GM12801 (cell line): ENCODE data around the gene DYNC2I2.

ENCODE experiments used
- TF ChIP-seq, protein P1 (sequence below): IDR thresholded peaks from one replicate; pipeline ENCODE4 v1.5.1; 2011; ENCODE audit warnings: control low read depth; ENCODE audit not compliant: insufficient read length; ENCODE audit errors: extremely low read depth

The DYNC2I2 gene

DNA sequence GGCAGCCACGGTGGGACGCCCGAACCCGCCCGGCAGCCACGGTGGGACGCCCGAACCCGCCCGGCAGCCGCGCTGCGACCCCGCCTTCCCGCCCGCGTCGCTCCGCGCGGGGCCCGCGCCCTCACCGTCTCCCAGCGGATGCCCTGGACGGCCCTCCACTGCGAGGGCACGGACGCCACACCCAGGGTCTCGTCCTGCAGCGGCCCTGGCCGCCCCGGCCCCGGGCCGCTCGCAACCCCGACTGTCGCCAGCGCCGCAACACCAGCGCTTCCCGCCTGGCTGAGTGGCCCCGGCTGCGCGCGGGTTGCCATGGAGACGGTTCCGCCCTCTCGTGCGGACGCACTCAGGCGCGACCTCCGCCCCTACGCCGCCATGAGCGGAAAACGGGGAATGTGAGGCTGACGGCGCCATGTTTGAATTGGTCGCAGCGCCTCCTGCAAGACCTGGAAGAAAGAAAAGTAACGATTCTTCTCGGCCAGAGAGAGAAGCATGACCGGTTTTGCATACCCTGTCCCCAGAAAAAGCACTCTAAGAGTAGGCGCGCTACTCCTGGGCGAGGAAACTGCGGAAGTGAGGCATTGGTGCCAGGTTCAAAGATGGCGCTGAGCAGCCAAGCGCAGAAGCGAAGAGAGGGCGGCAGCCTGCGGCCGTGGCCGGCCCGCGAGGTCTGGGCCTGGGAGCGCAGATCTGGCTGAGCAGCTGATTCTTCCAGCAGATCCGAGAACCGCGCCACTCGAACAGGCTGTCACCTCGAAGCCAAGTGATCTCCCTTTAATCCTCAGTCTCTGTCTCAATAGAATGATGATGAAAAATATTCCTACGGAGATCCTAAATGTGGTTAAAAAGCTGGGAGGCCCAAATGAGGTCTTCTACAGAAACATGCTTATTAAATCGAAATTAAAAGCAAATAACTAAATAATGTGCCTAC is at the start of gene DYNC2I2:
DYNC2I2 (minus strand) TSS at position 432 of the 928 bp plus-strand sequence; CDS start at position 311, 121 bp downstream.
- TF ChIP-seq, protein P1, sequence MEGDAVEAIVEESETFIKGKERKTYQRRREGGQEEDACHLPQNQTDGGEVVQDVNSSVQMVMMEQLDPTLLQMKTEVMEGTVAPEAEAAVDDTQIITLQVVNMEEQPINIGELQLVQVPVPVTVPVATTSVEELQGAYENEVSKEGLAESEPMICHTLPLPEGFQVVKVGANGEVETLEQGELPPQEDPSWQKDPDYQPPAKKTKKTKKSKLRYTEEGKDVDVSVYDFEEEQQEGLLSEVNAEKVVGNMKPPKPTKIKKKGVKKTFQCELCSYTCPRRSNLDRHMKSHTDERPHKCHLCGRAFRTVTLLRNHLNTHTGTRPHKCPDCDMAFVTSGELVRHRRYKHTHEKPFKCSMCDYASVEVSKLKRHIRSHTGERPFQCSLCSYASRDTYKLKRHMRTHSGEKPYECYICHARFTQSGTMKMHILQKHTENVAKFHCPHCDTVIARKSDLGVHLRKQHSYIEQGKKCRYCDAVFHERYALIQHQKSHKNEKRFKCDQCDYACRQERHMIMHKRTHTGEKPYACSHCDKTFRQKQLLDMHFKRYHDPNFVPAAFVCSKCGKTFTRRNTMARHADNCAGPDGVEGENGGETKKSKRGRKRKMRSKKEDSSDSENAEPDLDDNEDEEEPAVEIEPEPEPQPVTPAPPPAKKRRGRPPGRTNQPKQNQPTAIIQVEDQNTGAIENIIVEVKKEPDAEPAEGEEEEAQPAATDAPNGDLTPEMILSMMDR: no peak

DNA sequence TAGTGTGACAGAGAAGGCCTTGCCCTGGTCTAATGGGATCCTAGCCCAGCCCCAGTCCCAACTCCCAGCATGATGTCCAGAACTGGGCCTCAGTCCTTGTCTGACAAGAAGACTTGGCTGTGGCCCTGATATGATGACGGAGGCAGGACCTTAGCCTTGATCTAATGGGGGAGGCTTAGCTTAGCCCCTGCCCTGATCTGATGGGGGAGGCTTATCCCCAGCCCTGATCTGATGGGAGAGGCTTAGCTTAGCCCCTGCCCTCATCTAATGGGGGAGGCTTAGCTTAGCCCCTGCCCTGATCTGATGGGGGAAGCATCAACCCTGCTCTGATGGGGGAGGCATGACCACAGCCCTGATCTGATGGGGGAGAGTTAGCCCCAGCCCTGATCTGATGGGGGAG is 49.4 kb upstream of the DYNC2I2 start:
- TF ChIP-seq, protein P1: no peak

DNA sequence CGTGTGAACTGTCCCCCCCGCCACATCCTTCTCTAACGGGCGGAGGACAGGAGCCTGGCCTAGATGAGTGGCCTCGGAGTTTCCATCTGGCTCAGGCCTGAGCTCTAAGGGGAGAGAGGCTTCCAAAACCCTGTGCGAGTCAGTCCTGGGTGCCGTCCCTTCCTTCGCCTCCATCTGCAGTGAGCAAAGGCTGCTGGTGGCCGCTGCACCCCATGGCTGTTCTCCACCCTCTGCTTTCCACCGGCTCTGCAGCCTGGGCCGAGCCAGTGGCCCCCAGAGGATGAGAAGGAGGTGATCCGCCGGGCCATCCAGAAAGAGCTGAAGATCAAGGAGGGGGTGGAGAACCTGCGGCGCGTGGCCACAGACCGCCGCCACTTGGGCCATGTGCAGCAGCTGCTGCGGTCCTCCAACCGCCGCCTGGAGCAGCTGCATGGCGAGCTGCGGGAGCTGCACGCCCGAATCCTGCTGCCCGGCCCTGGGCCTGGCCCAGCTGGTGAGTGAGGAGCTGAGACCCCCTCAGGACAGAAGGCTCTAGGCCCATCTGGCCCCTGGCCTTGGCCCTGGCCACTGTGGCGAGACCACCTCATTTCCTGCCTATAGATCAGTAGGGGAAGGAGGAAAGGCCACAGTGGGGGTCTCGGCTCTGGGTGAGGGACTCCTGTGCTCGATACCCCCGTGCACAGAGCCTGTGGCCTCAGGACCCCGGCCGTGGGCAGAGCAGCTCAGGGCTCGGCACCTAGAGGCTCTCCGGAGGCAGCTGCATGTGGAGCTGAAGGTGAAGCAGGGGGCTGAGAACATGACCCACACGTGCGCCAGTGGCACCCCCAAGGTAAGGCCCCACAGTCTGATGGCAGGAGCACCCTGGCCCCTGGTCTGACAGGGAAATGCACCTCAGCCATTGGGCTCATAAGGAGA is 48.7 kb upstream of the DYNC2I2 start:
- TF ChIP-seq, protein P1: no peak

DNA sequence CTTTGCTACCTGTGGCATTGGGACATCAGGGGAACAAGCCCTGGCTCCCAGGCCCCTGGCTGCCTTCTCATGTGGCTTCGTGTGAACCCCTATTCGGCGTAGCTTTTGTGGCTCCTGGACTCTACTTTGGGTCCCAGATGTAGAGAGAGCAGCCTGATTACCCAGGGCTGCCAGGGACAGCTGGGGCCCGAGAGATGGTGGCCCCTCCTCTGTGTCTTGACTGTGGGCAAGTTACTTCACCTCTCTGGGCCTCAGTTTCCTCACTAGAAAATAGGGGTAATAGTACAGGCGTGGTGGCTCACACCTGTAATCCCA is 47.7 kb upstream of the DYNC2I2 start:
- TF ChIP-seq, protein P1: no peak

DNA sequence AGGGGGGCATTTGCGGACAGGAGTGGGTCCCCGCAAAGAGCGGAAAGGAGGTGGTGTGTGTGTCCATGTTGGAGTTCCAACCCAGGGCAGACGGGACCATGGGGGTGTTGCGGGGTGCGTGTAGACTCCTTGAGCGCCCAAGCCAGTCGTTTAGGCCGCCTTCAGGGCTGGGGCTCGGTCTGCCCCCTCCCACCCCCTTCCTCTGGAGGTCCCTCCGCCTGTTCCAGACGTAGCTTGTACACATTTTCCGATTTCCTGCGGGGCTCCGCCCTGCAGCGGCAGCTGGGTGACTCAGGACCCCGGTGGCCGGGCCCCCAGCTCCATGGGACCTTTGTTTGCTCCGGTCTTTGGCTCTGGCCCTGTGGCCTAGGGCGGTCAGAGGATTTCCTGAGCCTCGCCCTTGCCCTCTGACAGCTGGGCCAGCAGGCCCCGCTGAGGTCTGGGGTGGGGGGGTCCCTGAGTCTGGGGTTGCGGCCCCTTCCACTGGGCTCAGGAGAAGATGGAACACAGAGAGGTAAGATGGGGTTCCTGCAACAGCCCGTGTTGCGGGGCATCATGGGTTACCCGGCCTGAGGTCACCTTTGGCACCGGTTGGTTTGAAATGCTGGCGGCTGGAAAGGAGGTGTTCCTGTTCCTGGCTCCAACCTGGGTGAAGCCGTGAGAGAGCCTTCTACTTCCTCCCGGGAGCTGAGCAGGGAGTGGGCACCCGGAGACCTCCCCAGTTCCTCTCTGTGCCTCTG is 47.1 kb upstream of the DYNC2I2 start:
- TF ChIP-seq, protein P1: no peak

DNA sequence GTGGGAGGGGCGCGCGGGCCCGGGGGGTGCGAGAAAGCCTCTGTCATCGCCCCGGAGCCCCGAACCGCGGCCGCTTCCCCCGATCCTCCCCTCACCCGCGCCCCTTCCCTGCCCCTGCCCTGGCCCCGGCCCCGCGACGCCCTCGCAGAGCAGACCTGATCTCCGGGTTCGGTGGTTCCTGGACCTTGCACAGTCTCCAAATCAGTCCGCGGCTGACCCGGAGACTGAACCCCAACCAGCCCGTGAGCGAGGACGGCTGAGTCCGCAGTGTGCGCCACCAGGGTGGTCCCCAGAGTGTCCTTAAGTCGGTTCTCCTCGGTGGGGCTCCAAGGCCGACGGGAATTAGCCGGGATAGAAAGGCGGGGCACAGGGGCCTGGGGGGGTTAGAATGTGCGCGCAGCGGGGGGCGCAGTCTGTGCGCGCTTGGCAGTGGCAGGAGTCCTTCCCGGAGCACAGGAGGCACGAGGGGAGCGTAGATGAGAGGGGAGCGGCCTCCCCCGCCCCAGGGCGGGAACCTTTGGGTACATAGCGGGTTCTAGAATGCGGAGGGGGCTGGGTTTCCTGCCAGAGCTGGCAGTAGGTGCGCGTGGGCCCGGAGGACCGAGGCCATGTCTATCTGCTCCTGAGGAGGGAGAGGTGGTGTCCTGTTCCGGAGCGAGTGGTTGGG is 46.4 kb upstream of the DYNC2I2 start:
- TF ChIP-seq, protein P1: no peak
